Measurements from ENCODE around the gene SCCPDH. TPM values are rescaled to one million over a fixed set of nuclear protein-coding genes. Genes with fewer than 3 reads are reported as not detected.

Gene SCCPDH
- total and polyA plus RNA-seq, 9 of the 15 experiments (the other 6 are each of a cell fraction or from before 2014, with no cell fraction given), result 7.0 to 61.9 (median 38.3) TPM

- Histone ChIP-seq H3K4me2 (ENCODE audit: insufficient read depth, low read length) (no peak overlapping the region), H3K4me3 (no peak overlapping the region), H3K9me1 (ENCODE audit: control insufficient read depth, insufficient read depth, low read length) (no peaks in the 10 kb centered on the region), H4K20me1 (replicated peaks; ENCODE audit: control insufficient read depth, insufficient read depth, low read length) (no peaks in the 10 kb centered on the region), H3K36me3 (ENCODE audit: control insufficient read depth, insufficient read depth, low read length) (no peaks in the 10 kb centered on the region), H3K79me2 (ENCODE audit: control insufficient read depth, insufficient read depth, low read length) (no peaks in the 10 kb centered on the region), H2AFZ (ENCODE audit: low read depth, low read length) (no peak overlapping the region), H3K9ac (ENCODE audit: insufficient read depth in 1 of 2, low read depth in 2 of 2, low read length in 2 of 2) (no peak overlapping the region), H3K4me1 (replicated peaks in 1 of 2; ENCODE audit: control insufficient read depth in 2 of 2, insufficient read depth in 2 of 2, low read length in 2 of 2) (peaks cover 0 to 11% of the 10 kb centered on the region in 2 experiments; a peak in 2 of 5 replicates), H3K27ac (ENCODE audit: extremely low read depth, low read depth, low read length) (no peak overlapping the region), H3K9me3 (replicated peaks; ENCODE audit: control insufficient read depth, insufficient read depth, low read depth, low read length) (no peaks in the 10 kb centered on the region), H3K27me3 (ENCODE audit: control insufficient read depth in 2 of 2, insufficient read depth in 2 of 2, low read length in 2 of 2) (peaks cover 25 to 61% of the 10 kb centered on the region in 2 experiments; a peak in 4 of 5 replicates)
- no peak for ATAC-seq
- FAIRE-seq, result no peak
- intact Hi-C loops (cut with micrococcal nuclease) (no loop called here), in situ Hi-C loops (cut with MboI) (no loop called here)
- DNase-seq (ENCODE audit: extremely low read depth in 1 of 4, low spot score in 3 of 4), result no peak
- ChIA-PET CTCF (ENCODE audit: low intra/inter-chr PET ratio) (no interaction called here), POLR2A (no interaction called here)
- TF ChIP-seq ZBED1 (IDR thresholded peaks at IDR 0.05), result no peak
- TF ChIP-seq HDGF (IDR thresholded peaks at IDR 0.05), result no peak
- TF ChIP-seq ZHX1 (conservative IDR thresholded peaks at IDR 0.05; ENCODE audit: low read length), result no peak
- no peak for TF ChIP-seq NCOR1 (IDR thresholded peaks at IDR 0.05)
- TF ChIP-seq ZNF75A (CRISPR knock-in tag; IDR thresholded peaks at IDR 0.05), result no peak
- no peak for TF ChIP-seq ESRRB (CRISPR knock-in tag; IDR thresholded peaks at IDR 0.05; ENCODE audit: borderline replicate concordance)
- TF ChIP-seq RUNX1 (IDR thresholded peaks at IDR 0.05; ENCODE audit: low read depth), result no peak
- TF ChIP-seq PHTF2 (CRISPR knock-in tag; IDR thresholded peaks at IDR 0.05), result no peak
- TF ChIP-seq, protein P1, sequence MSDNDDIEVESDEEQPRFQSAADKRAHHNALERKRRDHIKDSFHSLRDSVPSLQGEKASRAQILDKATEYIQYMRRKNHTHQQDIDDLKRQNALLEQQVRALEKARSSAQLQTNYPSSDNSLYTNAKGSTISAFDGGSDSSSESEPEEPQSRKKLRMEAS (CRISPR knock-in tag; IDR thresholded peaks at IDR 0.05), result no peak
- TF ChIP-seq, protein P2, sequence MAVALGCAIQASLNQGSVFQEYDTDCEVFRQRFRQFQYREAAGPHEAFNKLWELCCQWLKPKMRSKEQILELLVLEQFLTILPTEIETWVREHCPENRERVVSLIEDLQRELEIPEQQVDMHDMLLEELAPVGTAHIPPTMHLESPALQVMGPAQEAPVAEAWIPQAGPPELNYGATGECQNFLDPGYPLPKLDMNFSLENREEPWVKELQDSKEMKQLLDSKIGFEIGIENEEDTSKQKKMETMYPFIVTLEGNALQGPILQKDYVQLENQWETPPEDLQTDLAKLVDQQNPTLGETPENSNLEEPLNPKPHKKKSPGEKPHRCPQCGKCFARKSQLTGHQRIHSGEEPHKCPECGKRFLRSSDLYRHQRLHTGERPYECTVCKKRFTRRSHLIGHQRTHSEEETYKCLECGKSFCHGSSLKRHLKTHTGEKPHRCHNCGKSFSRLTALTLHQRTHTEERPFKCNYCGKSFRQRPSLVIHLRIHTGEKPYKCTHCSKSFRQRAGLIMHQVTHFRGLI (CRISPR knock-in tag; IDR thresholded peaks at IDR 0.05), result no peak
- TF ChIP-seq NONO (IDR thresholded peaks at IDR 0.05; ENCODE audit: low read depth in 2 of 2, low read length in 1 of 2), result no peak
- TF ChIP-seq, protein P3, sequence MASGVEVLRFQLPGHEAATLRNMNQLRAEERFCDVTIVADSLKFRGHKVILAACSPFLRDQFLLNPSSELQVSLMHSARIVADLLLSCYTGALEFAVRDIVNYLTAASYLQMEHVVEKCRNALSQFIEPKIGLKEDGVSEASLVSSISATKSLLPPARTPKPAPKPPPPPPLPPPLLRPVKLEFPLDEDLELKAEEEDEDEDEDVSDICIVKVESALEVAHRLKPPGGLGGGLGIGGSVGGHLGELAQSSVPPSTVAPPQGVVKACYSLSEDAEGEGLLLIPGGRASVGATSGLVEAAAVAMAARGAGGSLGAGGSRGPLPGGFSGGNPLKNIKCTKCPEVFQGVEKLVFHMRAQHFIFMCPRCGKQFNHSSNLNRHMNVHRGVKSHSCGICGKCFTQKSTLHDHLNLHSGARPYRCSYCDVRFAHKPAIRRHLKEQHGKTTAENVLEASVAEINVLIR (CRISPR knock-in tag; IDR thresholded peaks at IDR 0.05), result no peak
- TF ChIP-seq ZNF644 (tag; IDR thresholded peaks at IDR 0.05; ENCODE audit: low read depth), result no peak
- TF ChIP-seq TSC22D4 (tag; IDR thresholded peaks at IDR 0.05), result no peak
- no peak for TF ChIP-seq E2F5 (CRISPR knock-in tag; IDR thresholded peaks at IDR 0.05)
- BruUV-seq (replicated peaks), result no TSS peak
- 29% methylated on average over 3 of the region's 3 CpGs for WGBS (ENCODE audit: insufficient coverage, low coverage, missing lambda C conversion rate)
Observed at GRCh38 chr1:246800356-246800755, 76.1 kb downstream of the SCCPDH start.
